GM19324 (cell line): ENCODE results near the gene PTPN22.
A peak's percentile ranks its signal among the peaks of the same experiment; 100 is the strongest.

ENCODE experiments used
- ATAC-seq: cut with Tn5 transposase; IDR thresholded peaks from one replicate; pipeline ENCODE4 v1.9.1; 2021; ENCODE audit warnings: mild to moderate bottlenecking, moderate library complexity; ENCODE audit not compliant: unreplicated experiment, low FRiP score

PTPN22 gene

DNA sequence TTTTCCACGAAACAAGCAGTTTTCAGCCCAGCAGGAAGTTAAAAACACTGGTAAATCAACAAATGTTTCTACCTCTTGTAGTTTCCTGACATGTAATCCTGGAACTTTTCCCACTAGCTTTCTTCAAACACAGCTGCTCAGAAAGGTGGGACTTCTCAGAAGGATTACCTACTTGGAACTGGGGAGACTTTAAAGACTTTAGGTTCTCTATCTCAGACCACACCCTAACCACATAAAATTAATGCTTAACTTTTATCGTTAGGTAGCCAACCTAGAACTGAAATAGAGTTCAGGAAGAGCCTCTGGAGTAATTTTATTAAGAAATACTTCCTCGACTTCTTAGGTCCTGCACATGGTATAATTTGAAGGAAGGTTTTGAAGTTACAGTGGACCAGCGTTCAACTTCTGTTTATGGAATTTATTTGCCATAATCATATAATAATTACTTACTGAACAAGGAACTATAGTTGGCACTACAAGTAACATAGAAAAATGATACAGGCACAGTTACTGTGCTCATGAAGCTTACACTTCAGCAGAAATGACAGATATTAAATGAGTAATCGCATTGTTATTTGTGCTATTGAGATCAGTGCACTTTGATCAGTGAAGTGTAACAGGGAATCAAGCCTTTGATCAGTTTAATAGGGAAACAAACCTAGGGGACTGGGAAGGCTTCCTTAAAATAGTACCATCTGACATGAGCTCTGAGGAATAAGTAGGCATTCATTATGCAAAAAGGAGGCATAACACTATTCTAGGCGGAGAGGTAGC is 16.1 kb upstream of the PTPN22 start, which contains the start of gene BCL2L15:
Gene BCL2L15 (minus strand): TSS at position 180 of the 774 bp plus-strand sequence. CDS start 206 bp downstream, outside the sequence.
- ATAC-seq: no peak

DNA sequence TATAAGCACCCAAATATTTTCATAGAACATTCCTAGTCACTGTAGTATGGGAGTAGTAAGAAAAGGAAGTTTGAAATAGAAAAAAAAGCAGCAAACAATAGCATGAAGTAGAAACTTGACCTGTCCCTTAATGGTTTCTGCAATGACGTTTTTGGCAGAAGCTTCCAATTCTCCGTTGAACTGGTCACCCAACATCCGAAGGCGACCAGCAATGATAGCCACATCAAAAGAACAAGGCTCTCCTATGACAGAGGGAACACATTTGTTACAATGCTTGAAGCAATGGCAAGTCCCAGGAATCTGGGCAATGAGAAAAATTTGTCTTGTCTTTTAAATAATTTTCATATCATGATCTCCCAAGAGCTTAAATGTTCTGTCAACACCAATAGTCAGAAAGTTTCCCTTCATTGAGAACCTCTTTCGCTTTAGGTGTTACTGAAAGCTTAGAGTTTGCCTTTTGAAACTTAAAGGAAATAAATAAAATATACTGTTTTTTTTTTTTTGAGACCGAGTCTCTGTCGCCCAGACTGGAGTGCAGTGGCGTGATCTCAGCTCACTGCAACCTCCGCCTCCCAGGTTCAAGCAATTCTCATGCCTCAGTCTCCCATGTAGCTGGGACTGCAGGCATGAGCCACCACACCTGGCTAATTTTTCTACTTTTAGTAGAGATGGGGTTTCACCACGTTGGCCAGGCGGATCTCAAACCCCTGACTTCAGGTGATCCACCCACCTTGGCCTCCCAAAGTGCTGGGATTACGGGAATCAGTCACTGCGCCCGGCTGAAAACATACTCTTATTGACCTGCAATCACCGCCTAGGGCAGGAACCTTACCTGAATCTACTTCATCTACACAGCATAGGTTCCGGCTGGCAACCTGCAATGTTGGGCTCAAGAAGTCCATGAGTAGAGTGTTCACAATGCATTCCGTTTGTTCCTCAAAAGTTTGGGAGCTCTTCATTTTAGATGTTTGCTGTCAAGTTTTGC is 15.2 kb upstream of the PTPN22 start:
- ATAC-seq: no peak

DNA sequence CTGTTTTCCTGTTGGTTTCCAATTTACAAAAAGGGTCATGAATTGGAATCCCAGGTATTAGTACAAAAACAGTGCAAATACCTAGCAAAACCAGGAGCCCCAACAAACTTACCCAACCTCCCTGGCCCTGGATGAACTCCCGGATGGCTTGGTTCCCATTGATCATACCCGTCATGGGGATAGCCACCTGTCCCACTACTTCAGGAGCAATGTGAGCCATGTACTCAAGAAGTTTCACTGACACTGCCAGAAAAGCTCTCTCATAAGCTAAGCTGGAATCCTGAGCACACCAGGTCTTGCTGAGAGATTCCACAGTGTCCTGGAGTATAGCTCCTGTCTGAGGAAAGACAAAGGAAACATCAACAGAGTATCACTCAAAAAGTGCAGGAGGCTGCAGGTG is 10.1 kb upstream of the PTPN22 start:
- ATAC-seq: no peak

DNA sequence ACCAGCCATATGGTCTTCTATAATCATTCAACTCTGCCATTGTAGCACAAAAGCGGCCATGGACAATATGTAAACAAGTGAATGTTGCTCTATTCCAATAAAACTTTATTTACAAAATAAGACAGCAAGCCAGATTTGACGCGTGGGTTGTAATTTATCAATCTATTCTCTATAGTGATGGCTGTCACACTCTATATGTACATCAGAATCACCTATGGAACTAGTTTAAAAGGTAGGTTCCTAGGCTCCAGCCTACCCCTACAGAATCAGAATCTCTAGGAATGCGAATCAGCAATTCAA is 8.2 kb upstream of the PTPN22 start:
- ATAC-seq: no peak

DNA sequence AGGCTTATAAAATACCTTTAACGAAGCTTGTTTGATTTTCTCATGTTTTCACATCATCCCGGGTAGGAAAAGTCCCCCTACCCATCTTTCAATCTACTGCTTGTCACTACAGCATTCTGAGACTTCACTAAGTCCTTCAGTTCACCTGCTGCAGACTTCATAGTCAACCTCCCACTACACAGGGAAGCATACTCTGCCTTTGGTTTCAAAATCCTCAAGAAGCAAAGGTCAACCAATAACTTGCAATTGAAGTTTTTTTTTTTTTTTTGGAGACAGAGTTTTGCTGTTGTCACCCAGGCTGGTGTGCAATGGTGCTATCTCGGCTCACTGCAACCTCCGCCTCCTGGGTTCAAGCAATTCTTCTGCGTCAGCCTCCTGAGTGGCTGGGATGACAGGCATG is 4.7 kb upstream of the PTPN22 start:
- no peak for ATAC-seq

DNA sequence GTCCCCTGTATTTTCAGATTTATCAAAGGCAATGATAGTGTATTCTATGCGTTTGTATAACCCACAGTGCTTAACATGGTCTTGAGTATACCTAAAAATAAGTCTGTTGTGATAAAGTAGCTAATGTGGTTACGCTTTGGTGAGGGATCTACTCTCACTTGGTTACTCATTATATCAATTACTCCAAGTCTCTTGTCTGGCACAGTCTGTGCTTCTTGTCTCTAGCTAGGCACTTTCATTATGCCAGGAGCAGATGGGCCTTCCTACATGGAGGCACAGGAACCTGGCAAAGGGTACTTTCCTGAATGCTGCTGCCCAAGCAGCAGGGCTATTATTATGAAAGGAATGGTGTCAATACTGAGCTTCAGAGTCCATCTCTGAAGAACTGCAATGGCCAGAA is 4.2 kb upstream of the PTPN22 start:
- peak; percentile 46 for ATAC-seq

DNA sequence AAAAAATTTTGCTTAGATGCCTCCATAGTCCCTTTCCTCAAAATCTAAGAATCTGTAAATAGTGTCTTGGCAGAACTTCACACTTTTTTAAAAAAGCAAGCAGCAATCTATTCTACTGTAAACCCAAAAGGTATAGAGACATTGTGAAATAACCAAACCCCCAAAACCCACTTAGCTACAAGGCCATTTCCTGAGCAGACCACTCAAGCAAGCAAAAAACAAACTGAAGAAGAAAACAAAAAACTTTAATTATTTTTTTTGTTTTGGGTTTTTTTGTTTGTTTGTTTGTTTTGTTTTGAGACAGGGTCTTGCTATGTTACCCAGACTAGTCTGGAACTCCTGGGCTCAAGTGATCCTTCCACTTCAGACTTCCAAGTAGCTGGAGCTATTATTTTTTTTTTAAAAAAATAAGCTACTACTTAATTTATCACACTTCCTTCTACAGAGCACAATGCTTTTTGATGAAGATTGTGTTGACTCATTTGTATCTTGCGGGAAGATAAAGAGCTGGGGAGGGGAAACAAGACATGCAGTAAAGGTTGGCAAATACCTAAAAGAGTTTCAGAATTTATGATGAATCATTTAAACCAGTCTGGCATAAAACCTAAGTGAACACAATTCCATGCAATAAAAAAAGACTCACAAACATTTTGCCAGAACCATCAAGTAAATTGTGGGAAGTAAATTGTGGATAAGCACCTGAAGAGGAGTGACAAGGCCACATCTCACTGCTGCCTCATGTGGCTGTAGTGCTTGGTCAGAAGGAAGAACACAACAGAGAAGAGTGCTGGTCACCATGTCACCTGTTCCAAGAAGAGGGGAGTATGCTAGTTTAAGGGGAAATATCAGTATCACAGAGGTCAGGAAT is 2.7 kb upstream of the PTPN22 start:
- ATAC-seq: no peak

DNA sequence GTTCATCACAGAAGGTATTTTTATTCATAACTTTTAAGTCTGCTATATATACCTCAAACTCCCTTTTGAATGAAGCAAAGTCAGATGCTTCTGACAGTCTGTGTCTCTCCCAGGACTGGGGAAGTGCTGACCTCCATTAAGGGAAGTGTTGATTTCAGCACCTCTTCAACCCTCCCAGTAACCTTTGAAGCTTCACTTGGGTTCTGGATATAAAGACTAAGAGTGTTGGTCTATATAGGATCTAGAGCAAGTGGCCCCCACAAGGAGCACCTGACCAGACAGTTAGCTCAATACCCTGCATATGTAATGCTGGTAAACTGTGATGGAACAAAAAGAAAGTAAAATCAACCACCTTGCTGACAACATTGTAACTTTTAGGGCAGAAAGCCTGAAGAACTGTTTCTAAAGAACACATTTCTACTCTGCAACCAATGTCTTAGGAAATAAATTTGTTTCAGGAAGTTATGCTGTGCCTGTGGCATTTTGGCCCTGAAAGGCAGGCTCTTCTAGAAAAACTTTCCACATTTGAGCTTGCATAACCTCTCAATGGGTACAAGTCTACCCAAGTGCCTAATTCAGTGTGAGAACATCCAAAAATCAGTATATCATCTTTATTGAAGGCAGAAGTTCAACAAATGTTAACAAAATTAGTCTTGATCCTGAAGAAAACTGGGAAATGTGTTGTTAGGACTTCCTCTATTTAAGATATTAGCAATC is 865 bp upstream of the PTPN22 start:
- peak; percentile 10 for ATAC-seq

DNA sequence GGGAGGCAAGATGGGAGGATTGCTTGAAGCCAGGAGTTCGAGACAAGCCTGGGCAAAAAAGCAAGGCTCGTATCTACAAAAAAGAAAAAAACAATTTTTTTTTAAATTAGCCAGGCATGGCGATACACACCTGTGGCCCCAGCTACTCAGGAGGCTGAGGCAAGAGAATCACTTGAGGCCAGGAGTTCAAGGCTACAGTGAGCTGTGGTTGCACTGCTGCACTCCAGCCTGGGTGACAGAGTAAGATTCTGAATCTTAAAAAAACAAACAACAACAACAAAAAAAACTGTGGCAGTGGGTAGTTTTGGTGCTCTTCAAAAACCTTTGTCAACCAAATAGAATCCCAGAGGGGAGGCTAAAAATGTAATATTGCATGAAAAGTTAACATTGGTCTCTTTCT is 734 bp downstream of the PTPN22 start:
- no peak for ATAC-seq

DNA sequence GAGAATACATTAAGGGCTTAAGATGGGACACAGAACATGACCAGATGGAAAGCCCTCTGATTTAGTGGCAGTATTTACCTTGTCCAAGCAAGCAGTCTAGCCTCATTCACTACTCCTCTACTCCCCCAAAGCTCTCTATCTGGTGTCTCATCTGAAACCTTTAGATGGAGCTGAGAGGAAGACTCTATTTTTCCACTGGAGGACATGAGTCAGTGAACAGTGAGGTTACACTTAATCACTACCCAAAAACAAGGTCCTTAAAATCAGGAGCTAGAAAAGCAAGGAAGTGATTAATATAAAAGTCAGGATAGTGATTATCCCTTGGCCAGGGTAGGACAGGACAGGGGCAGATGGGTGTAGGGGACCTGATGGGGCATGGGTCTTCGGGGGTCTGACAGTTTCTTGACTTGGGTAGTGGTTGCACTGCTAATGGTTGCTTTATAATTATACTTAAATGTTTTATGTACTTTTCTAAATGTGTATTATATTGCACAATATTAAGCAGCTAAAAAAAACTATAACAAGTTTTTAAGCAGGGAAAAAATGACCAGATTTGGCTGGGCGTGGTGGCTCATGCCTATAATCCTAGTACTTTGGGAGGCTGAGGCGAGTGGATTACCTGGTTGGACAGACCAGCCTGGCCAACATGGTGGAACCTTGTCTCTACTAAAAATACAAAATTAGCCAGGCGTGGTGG is 3.0 kb downstream of the PTPN22 start:
- no peak for ATAC-seq

DNA sequence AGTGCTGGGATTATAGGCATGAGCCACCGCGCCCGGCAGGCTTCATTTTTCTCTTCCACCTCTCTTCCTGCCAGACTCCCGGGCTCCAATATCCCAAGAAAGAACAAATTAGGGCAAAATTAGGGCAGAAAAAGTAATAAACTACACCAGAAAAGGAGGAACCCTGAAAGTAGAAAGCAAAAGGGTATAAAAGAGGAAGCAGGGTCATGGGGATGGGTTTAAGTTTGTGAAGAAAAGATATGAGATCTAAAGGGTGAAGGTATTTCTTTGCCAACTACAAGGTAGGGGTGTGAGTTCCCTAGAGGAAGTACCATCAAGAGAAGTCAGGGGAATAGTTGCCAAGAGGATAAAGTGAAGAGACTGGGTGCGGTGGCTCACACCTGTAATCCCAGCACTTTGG is 9.9 kb downstream of the PTPN22 start:
- ATAC-seq: no peak

DNA sequence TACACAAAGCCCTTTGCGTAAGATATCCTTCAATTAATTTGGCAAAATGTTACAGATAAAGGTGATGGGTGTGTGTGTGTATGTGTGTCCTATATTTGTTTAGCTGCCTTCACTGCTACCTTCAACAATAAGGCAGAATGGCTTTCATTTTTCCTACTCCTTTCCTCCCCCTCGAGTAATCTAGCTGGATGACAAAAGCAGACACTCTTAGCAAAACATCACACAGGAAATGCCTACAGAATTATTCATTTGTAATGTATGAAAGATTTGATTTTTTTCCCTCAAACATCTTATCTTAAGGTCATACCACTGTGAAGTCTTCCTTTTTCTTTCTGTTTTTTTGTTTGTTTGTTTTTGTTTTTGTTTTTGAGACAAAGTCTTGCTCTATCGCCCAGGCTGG is 10.6 kb downstream of the PTPN22 start:
- ATAC-seq: no peak

DNA sequence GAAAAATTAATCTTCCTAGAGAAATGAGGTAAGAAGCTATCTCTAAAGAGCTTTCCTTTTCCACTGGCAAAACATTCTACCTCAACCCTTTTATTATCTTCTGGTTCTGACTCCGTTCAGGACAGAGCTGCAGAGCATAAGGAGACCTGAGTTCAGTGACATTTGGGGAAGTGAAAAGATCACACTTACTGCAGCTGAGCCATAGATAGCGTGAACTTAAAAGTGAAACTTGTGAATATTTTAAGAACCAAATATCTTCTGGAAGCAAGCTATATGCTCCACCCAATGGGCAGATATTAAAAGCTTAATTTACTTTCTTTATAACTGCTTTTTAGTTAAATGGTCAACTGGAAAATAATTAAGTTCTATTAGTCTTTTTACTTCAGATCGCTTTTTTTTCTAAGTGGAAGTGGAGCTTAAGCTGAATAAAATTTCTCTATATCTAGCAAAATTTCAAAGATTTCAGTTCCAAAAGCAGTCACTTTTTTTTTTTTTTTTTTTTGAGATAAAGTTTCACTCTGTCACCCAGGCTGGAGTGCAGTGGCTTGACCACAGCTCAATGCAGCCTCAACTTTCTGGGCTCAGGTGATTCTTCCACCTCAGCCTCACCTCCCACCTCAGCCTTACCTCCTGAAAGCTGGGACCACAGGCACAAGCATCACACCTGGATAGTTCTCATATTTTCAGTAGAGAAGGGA is 11.9 kb downstream of the PTPN22 start:
- ATAC-seq: peak; percentile 77

DNA sequence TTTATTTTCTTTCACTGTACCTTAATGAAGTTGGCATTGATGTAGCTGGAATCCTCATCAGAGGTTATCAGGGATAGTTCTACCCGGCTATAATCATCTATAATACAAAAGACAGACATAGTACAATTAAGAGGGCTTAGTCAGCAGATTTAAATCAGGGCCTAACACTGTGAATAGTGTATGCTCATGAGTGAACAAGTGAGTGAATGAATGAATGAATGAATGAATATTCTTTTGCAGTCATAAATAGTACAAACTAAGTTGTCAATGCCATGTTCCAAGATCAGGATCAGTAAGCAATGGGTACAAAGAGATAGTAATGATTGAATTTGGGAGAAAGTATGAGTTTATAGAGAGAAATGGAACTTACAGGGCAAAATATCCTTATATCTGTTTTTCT is 12.5 kb downstream of the PTPN22 start:
- ATAC-seq: no peak

DNA sequence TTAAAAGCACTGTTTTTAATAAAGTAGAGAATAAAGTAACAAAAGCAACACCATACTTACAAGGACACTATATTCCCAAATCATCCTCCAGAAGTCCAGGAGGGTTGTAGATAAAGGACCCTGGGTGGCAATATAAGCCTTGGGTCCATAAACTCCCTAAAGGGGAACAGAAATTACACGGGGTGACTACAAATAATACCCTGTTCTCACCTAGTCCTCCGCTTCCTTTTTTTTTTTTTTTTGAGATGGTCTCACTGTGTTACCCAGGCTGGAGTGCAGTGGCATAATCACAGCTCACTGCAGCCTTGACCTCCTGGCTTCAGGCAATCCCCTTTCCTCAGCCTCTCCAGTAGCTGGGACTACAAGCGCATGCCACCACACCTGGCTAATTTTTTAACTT is 13.1 kb downstream of the PTPN22 start:
- peak; percentile 50 for ATAC-seq

DNA sequence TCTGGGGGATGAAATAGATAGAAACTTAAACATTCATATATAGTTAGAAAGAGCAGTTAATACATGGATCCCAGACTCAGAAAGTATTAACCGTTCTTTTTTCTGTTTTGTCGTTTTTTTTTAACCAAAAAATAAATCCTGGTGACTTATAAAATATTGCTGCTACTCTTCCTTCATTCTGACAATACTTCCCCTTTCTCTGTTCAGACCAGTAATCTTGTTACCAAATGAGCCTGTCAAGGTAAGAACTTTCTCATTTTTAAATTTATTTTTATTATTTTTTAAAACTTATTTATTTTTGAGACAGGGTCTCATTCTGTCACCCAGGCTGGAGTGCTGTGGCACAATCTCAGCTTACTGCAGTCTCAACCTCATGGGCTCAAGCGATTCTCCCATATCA is 13.7 kb downstream of the PTPN22 start:
- no peak for ATAC-seq

DNA sequence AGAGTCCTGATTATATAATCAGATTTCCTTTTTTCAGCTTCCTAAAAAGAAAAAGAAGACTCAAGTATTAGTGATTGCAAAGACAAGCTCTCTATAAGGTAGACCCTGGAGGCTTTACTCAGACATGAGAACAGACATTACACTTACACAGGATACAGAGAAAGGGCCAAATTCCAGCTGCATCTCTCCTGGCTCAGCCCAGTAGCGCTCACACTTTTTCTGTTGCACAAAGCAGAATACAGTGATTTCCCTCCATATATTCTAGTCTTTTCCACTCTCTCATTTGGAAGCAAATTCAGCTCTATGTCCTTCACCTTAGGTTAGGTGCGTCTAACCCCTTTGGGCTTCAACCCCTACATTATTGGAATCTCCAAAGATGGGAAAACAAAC is 15.1 kb downstream of the PTPN22 start:
- no peak for ATAC-seq

DNA sequence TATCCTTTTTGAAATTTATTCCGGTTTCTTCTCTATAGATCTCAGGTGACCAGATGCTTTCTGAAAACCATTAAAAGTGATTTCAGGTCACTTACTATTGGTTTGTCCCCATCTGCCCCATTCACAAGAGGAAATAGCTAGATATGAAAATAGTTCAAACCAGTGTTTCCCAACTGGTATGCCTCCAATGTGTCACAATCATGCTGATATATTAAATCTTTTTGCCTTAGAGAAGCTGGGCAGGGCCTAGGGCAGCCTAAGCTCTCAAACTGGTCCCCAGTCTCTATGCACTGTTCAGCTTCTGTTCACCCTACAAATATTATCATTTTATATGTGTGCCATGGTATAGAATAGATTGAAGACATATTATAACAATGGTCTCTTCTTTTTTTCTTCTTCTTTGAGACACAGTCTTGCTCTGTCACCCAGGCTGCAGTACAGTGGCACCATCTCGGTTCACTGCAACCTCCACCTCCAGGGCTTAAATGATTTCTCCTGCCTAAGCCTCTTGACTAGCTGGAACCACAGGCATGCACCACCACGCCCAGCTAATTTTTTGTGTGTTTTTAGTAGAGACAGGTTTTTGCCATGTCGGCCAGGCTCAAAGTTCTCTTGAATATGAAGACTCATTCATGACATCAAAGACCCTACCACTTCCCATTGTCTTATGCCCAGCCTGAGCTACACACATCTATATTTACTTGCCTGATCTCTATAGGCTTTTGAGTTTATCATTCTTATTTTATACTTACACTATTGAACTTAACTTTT is 15.7 kb downstream of the PTPN22 start:
- ATAC-seq: no peak
